Spleen (tissue), 7 donors: Measurements from ENCODE around the gene NEFH.

Source experiments
- CTCF ChIP-seq, 11 experiments: fragments of 200-600 bp in 7 of 11; fragments of 450-650 bp in 4 of 11; sonication (generic) in 4 of 11; IDR thresholded peaks in 8 of 11; conservative IDR thresholded peaks in 3 of 11; 1 replicate in 7 of 11; 2 replicates in 4 of 11; pipeline versions ENCODE4 v1.4.0 to v1.8.0; 2016 to 2021; ENCODE audit warnings: antibody characterized with exemption in 11 of 11, inconsistent platforms in 4 of 11, mild to moderate bottlenecking in 1 of 11
- POLR2AphosphoS5 ChIP-seq, 3 donors: sonication (generic); formaldehyde crosslinking; IDR thresholded peaks; one replicate each; pipeline ENCODE4 v1.5.1; 2017; ENCODE audit warnings: antibody characterized with exemption in 3 of 3
- donor health status: DM: no; HTN: no; CAD: no; lungs with moderate emphysema.
- donor health status: DM: no; HTN: no; CAD: no.
- donor health status: DM: no; HTN: no; CAD: no.

GRCh38 chr22:29530716-29531115 is 50.7 kb downstream of the NEFH start:
- no peak for TF ChIP-seq POLR2AphosphoS5 (IDR thresholded peaks at IDR 0.05)
- no peak for TF ChIP-seq CTCF (IDR thresholded peaks at IDR 0.05 in 8 of 11, conservative IDR thresholded peaks at IDR 0.05 in 3 of 11)
